HepG2 (cell line): ENCODE measurements around the gene ITGA7. TPM values are rescaled to one million over a fixed set of nuclear protein-coding genes. Genes with fewer than 3 reads are reported as not detected.
A peak's percentile ranks its signal among the peaks of the same experiment; 100 is the strongest.

ENCODE experiments used
- AKNA ChIP-seq: sonication (generic); formaldehyde crosslinking; IDR thresholded peaks from 2 replicates; pipeline ENCODE4 v1.4.0; 2020; ENCODE audit warnings: missing genetic modification reagents, borderline replicate concordance
- DNMT3B ChIP-seq: conservative IDR thresholded peaks from 2 replicates; pipeline ENCODE4 v1.6.1; 2016; ENCODE audit warnings: missing biosample characterization, control low read depth
- HIC2 ChIP-seq: sonication (generic); formaldehyde crosslinking; IDR thresholded peaks from 2 replicates; pipeline ENCODE4 v1.9.0; 2022; ENCODE audit warnings: low read depth, missing genetic modification reagents
- IRF9 ChIP-seq: sonication (generic); formaldehyde crosslinking; IDR thresholded peaks from 2 replicates; pipeline ENCODE4 v1.8.0; 2022; ENCODE audit warnings: missing genetic modification reagents, mild to moderate bottlenecking, borderline replicate concordance
- KDM3A ChIP-seq: IDR thresholded peaks from 2 replicates; pipeline ENCODE4 v1.6.1; 2018; ENCODE audit warnings: low read depth, missing compliant biosample characterization
- NFAT5 ChIP-seq: sonication (generic); formaldehyde crosslinking; IDR thresholded peaks from 2 replicates; pipeline ENCODE4 v1.4.0; 2020; ENCODE audit warnings: missing genetic modification reagents
- RBM39 ChIP-seq: fragments of 200-400 bp; formaldehyde crosslinking; IDR thresholded peaks from one replicate; pipeline ENCODE4 v1.6.1; 2018; ENCODE audit warnings: antibody characterized with exemption, mild to moderate bottlenecking, low read depth, low read length; ENCODE audit not compliant: poor library complexity, severe bottlenecking
- RFX1 ChIP-seq: fragments of 450-650 bp; IDR thresholded peaks from 2 replicates; pipeline ENCODE4 v1.6.1; 2017
- SRSF9 ChIP-seq: fragments of 200-400 bp; formaldehyde crosslinking; IDR thresholded peaks from 2 replicates; pipeline ENCODE4 v1.6.1; 2018; ENCODE audit warnings: borderline replicate concordance, mild to moderate bottlenecking, low read depth, low read length; ENCODE audit not compliant: insufficient read depth, poor library complexity, severe bottlenecking
- YEATS2 ChIP-seq: sonication (generic); formaldehyde crosslinking; IDR thresholded peaks from 2 replicates; pipeline ENCODE4 v1.4.0; 2020; ENCODE audit warnings: missing genetic modification reagents, borderline replicate concordance
- ZNF503 ChIP-seq: sonication (generic); formaldehyde crosslinking; IDR thresholded peaks from 2 replicates; pipeline ENCODE4 v1.4.0; 2020; ENCODE audit warnings: missing genetic modification reagents
- ZNF558 ChIP-seq: sonication (generic); formaldehyde crosslinking; IDR thresholded peaks from 2 replicates; pipeline ENCODE4 v1.9.0; 2022; ENCODE audit warnings: mild to moderate bottlenecking, missing genetic modification reagents, borderline replicate concordance
- polyA plus RNA-seq, 8 experiments: library from polyadenylated mRNA; depleted of rRNA in 3 of 8; stranded (reverse) in 7 of 8; unstranded in 1 of 8; fragments of >200 nt; fragmentation: Illumina TruSeq in 4 of 8; extraction: Trizol in 4 of 8; gene quantifications; 2 replicates each; pipeline versions ENCODE4 v1.2.1 to v1.2.3, GENCODE V29; 2011 to 2016; ENCODE audit warnings: low read depth in 4 of 8, missing spikeins in 1 of 8, mixed read lengths in 1 of 8; ENCODE audit not compliant: insufficient read depth in 1 of 8
- total RNA-seq, 5 experiments: library from RNA; depleted of rRNA; stranded (reverse); fragments of >200 nt; fragmentation: Illumina TruSeq; extraction: Trizol; gene quantifications; 2 replicates each; pipeline ENCODE4 v1.2.3, GENCODE V29; 2016; ENCODE audit warnings: low read depth in 1 of 5

ITGA7 gene
- total and polyA plus RNA-seq, 2 of the 13 experiments (the other 11 are each of a cell fraction or from before 2014, with no cell fraction given): 0.65 to 0.75 TPM

GRCh38 chr12:55715833-55716581 is 8.3 kb upstream of the ITGA7 start, which contains the start of gene BLOC1S1 (continued):
- TF ChIP-seq NFAT5 (CRISPR knock-in tag): no peak
- TF ChIP-seq RBM39: peak; percentile 35
- no peak for TF ChIP-seq SRSF9
- peak; percentile 94 for TF ChIP-seq YEATS2 (CRISPR knock-in tag)
- no peak for TF ChIP-seq RFX1
- TF ChIP-seq KDM3A (CRISPR knock-in tag): peak; percentile 66; the same call in 1 of the 2 replicates
- peak; percentile 84; the same call in 1 of the 2 replicates for TF ChIP-seq IRF9
- no peak for TF ChIP-seq HIC2 (CRISPR knock-in tag)
- no peak for TF ChIP-seq ZNF503
- TF ChIP-seq DNMT3B (CRISPR knock-in tag): no peak
- TF ChIP-seq AKNA (CRISPR knock-in tag): no peak
- no peak for TF ChIP-seq ZNF558 (CRISPR knock-in tag)
